ENCODE measurements around the gene RAB29.

DNA sequence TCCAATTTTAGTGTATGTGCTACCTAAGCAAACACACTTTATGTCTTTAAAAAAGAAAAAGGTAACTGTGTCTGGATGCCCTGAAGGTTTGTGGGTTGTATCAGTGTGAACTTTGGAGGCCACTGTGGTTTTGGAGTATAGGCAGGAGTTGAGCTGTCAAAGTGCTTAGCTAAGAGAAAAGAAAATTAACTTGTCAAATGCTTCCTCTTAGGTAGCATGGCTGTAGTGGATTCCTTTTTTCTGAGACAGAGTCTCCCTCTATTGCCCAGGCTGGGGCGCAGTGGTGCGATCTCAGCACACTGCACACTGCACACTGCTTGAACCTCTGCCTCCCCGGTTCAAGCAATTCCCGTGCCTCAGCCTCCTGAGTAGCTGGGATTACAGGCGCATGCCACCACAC lies 48.9 kb upstream of the RAB29 start:
- TF ChIP-seq, protein P1, sequence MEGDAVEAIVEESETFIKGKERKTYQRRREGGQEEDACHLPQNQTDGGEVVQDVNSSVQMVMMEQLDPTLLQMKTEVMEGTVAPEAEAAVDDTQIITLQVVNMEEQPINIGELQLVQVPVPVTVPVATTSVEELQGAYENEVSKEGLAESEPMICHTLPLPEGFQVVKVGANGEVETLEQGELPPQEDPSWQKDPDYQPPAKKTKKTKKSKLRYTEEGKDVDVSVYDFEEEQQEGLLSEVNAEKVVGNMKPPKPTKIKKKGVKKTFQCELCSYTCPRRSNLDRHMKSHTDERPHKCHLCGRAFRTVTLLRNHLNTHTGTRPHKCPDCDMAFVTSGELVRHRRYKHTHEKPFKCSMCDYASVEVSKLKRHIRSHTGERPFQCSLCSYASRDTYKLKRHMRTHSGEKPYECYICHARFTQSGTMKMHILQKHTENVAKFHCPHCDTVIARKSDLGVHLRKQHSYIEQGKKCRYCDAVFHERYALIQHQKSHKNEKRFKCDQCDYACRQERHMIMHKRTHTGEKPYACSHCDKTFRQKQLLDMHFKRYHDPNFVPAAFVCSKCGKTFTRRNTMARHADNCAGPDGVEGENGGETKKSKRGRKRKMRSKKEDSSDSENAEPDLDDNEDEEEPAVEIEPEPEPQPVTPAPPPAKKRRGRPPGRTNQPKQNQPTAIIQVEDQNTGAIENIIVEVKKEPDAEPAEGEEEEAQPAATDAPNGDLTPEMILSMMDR (IDR thresholded peaks at IDR 0.05): no peak
- TF ChIP-seq POLR2A (IDR thresholded peaks at IDR 0.05): no peak
- TF ChIP-seq EP300 (IDR thresholded peaks at IDR 0.05): no peak
